Measurements from ENCODE around the gene SPATA18. TPM values are rescaled to one million over a fixed set of nuclear protein-coding genes. Genes with fewer than 3 reads are reported as not detected.

The SPATA18 gene
- total RNA-seq, 2 donors from 2014 or later, result 1.4 to 3.3 TPM

DNA sequence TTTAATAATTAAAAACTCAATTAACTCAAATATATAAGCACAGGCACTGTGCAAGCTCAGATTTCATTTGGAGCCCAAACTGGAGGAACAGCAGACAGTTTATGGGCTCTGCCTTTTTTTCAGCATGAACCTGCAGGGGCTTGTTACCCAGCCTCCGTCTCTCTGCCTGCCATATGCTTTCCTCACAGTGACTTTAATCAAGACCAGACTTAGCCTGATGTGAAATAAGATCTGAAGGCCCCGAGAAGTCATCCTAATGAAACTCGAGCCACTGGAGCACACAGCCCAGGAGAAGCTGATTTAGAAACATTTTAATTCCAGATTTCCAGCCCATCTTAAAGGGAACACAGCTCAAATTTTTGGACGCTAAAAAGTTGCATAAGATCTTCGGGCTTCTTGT lies 55.6 kb downstream of the SPATA18 start:
- no peaks in the 10 kb centered on the region for H3K36me3 ChIP-seq (ENCODE audit: control insufficient read depth, insufficient read depth, low read length)
- TF ChIP-seq, protein P1, sequence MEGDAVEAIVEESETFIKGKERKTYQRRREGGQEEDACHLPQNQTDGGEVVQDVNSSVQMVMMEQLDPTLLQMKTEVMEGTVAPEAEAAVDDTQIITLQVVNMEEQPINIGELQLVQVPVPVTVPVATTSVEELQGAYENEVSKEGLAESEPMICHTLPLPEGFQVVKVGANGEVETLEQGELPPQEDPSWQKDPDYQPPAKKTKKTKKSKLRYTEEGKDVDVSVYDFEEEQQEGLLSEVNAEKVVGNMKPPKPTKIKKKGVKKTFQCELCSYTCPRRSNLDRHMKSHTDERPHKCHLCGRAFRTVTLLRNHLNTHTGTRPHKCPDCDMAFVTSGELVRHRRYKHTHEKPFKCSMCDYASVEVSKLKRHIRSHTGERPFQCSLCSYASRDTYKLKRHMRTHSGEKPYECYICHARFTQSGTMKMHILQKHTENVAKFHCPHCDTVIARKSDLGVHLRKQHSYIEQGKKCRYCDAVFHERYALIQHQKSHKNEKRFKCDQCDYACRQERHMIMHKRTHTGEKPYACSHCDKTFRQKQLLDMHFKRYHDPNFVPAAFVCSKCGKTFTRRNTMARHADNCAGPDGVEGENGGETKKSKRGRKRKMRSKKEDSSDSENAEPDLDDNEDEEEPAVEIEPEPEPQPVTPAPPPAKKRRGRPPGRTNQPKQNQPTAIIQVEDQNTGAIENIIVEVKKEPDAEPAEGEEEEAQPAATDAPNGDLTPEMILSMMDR (conservative IDR thresholded peaks at IDR 0.05), result no peak
- peak overlapping the region; percentile 27 for H3K27ac ChIP-seq (ENCODE audit: low read depth, low read length)
- no peaks in the 10 kb centered on the region for H3K4me1 ChIP-seq (ENCODE audit: control insufficient read depth, insufficient read depth, low read length)
- no peaks in the 10 kb centered on the region for H3K27me3 ChIP-seq (ENCODE audit: control insufficient read depth, insufficient read depth, low read length, poor library complexity, severe bottlenecking)
- 80 to 89% methylated on average over 4 to 5 of the region's 5 CpGs for WGBS, 2 experiments (ENCODE audit: insufficient coverage in 1 of 2, insufficient read length in 1 of 2)
- no peak for DNase-seq
- H3K27me3 Mint-ChIP-seq (ENCODE audit: insufficient read depth), result no peaks in the 10 kb centered on the region
- H3K27ac Mint-ChIP-seq, result no peak overlapping the region
- no peak overlapping the region for H3K9ac ChIP-seq (ENCODE audit: extremely low read depth, low read length, poor library complexity, severe bottlenecking)
- no peak overlapping the region for H3K4me3 ChIP-seq (ENCODE audit: low read length)
- no peaks in the 10 kb centered on the region for H3K36me3 Mint-ChIP-seq (ENCODE audit: low read depth)
- H3K4me1 Mint-ChIP-seq, result no peaks in the 10 kb centered on the region
- H3K9me3 Mint-ChIP-seq, result no peaks in the 10 kb centered on the region
- no peaks in the 10 kb centered on the region for H3K9me3 ChIP-seq (ENCODE audit: control insufficient read depth, low read length)
- no peak overlapping the region for H3K4me3 Mint-ChIP-seq

DNA sequence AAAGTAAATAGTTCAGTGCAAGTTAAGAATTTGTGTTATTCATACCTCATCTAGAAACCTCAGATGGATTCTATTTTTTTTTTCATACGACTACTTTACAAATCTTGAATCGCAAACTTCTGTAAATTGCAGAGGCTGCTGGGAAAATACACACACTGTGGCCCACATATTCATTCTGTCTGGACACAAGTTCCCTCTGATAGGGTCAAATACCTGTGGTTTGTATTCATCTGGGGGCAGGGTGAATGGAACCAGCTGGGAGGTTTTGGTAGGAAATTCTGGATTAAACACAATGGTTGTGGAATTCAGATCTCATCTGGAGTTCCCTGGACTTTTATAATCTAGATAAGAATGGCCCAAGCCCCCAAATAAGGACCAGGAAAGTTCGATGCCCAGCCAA lies 56.2 kb downstream of the SPATA18 start:
- no peaks in the 10 kb centered on the region for H3K36me3 Mint-ChIP-seq (ENCODE audit: low read depth)

DNA sequence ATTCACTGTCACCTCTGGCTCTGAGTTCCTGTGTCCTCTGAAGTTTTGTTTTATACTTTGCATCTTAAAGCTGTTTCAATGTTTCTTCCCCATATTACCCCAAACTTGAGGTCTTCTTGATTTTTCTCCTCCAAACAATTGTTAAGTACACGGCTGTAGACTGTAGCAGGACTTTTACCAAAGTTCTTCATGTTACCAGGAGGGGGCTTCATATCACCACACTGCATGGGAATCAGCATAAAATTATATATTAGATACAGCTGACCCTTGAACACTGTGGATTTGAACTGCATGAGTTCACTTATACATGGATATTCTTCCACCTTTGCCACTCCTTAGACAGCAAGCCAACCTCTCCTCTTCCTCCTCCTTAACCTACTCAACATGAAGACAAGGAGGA lies 56.6 kb downstream of the SPATA18 start:
- Mint-ChIP-seq H3K36me3 (ENCODE audit: low read depth) (no peaks in the 10 kb centered on the region), H3K4me3 (no peak overlapping the region), H3K27me3 (ENCODE audit: insufficient read depth) (no peaks in the 10 kb centered on the region), H3K9me3 (no peaks in the 10 kb centered on the region), H3K4me1 (no peaks in the 10 kb centered on the region), H3K27ac (no peak overlapping the region)
- Histone ChIP-seq H3K27ac (ENCODE audit: low read depth, low read length) (no peak overlapping the region), H3K9ac (ENCODE audit: extremely low read depth, low read length, poor library complexity, severe bottlenecking) (no peak overlapping the region), H3K36me3 (ENCODE audit: control insufficient read depth, insufficient read depth, low read length) (no peaks in the 10 kb centered on the region), H3K9me3 (ENCODE audit: control insufficient read depth, low read length) (no peaks in the 10 kb centered on the region), H3K4me1 (ENCODE audit: control insufficient read depth, insufficient read depth, low read length) (no peaks in the 10 kb centered on the region), H3K27me3 (ENCODE audit: control insufficient read depth, insufficient read depth, low read length, poor library complexity, severe bottlenecking) (no peaks in the 10 kb centered on the region), H3K4me3 (ENCODE audit: low read length) (no peak overlapping the region)
- TF ChIP-seq, protein P1 (conservative IDR thresholded peaks at IDR 0.05), result peak; percentile 65
- WGBS, 2 experiments (ENCODE audit: insufficient coverage in 1 of 2, insufficient read length in 1 of 2), result 93% methylated on average over 1 of the region's 1 CpG; no CpG with 5 or more reads in 1 of the 2 experiments
- DNase-seq, result no peak

More for the DNA sequence above, 56.2 kb downstream of the SPATA18 start:
- Histone ChIP-seq H3K4me1 (ENCODE audit: control insufficient read depth, insufficient read depth, low read length) (no peaks in the 10 kb centered on the region), H3K4me3 (ENCODE audit: low read length) (no peak overlapping the region), H3K9me3 (ENCODE audit: control insufficient read depth, low read length) (no peaks in the 10 kb centered on the region), H3K27me3 (ENCODE audit: control insufficient read depth, insufficient read depth, low read length, poor library complexity, severe bottlenecking) (no peaks in the 10 kb centered on the region), H3K9ac (ENCODE audit: extremely low read depth, low read length, poor library complexity, severe bottlenecking) (no peak overlapping the region), H3K27ac (ENCODE audit: low read depth, low read length) (no peak overlapping the region), H3K36me3 (ENCODE audit: control insufficient read depth, insufficient read depth, low read length) (no peaks in the 10 kb centered on the region)
- Mint-ChIP-seq H3K27me3 (ENCODE audit: insufficient read depth) (no peaks in the 10 kb centered on the region), H3K27ac (no peak overlapping the region), H3K4me3 (no peak overlapping the region), H3K9me3 (no peaks in the 10 kb centered on the region), H3K4me1 (no peaks in the 10 kb centered on the region)
- DNase-seq, result no peak
- TF ChIP-seq, protein P1 (conservative IDR thresholded peaks at IDR 0.05), result no peak
- WGBS, 2 experiments (ENCODE audit: insufficient coverage in 1 of 2, insufficient read length in 1 of 2), result 87 to 96% methylated on average over 3 of the region's 3 CpGs
